ENCODE results near the gene KIF26B. TPM values are rescaled to one million over a fixed set of nuclear protein-coding genes. Genes with fewer than 3 reads are reported as not detected.

Gene KIF26B
- polyA plus RNA-seq, 1 of the 3 experiments (the other 2 are of a cell fraction) = 2.6 TPM

- Histone ChIP-seq H3K9ac (no peak overlapping the region), H3K79me2 (ENCODE audit: insufficient read depth) (no peaks in the 10 kb centered on the region), H3K36me3 (replicated peaks in 1 of 2; ENCODE audit: control insufficient read depth in 1 of 2, insufficient read depth in 2 of 2, low read length in 1 of 2) (peaks cover 3 to 14% of the 10 kb centered on the region in 2 experiments), H3K4me2 (no peak overlapping the region), H3K9me3 (no peaks in the 10 kb centered on the region), H3K27ac (ENCODE audit: low read depth in 2 of 2, low read length in 1 of 2) (no peak overlapping the region), H2AFZ (ENCODE audit: low read depth) (no peak overlapping the region), H4K20me1 (ENCODE audit: insufficient read depth) (no peaks in the 10 kb centered on the region), H3K9me2 (no peaks in the 10 kb centered on the region), H3F3A (replicated peaks; ENCODE audit: insufficient read depth) (no peaks in the 10 kb centered on the region), H3K27me3 (ENCODE audit: insufficient read depth) (no peaks in the 10 kb centered on the region), H3K4me3 (ENCODE audit: low read depth in 2 of 2, low read length in 1 of 2) (no peak overlapping the region), H3K4me1 (ENCODE audit: control insufficient read depth in 1 of 2, insufficient read depth in 2 of 2, low read depth in 1 of 2, low read length in 1 of 2) (peaks cover 0 to 19% of the 10 kb centered on the region in 2 experiments; a peak in 1 of 4 replicates)
- no peak for TF ChIP-seq POLR2AphosphoS5 (IDR thresholded peaks at IDR 0.05; ENCODE audit: low read depth, low read length)
- TF ChIP-seq TCF12 (IDR thresholded peaks at IDR 0.05) = no peak
- no peak for TF ChIP-seq RXRA (IDR thresholded peaks at IDR 0.05; ENCODE audit: borderline replicate concordance, low read depth)
- TF ChIP-seq CTCF (IDR thresholded peaks at IDR 0.05) = no peak
- TF ChIP-seq MAX (IDR thresholded peaks at IDR 0.05; ENCODE audit: low read depth) = no peak
- TF ChIP-seq CHD2 (IDR thresholded peaks at IDR 0.05; ENCODE audit: low read length, partially characterized antibody) = no peak
- no peak for TF ChIP-seq FOXM1 (IDR thresholded peaks at IDR 0.05; ENCODE audit: low read depth)
- TF ChIP-seq MXI1 (IDR thresholded peaks at IDR 0.05; ENCODE audit: low read depth, low read length) = no peak
- TF ChIP-seq NRF1 (IDR thresholded peaks at IDR 0.05; ENCODE audit: low read depth, low read length) = no peak
- TF ChIP-seq GABPA (IDR thresholded peaks at IDR 0.05; ENCODE audit: low read depth) = no peak
- no peak for TF ChIP-seq ZBTB33 (IDR thresholded peaks at IDR 0.05; ENCODE audit: borderline replicate concordance, low read depth)
- no peak for TF ChIP-seq IRF3 (IDR thresholded peaks at IDR 0.05; ENCODE audit: low read depth, low read length)
- TF ChIP-seq NFIC (IDR thresholded peaks at IDR 0.05; ENCODE audit: borderline replicate concordance) = no peak
- no peak for TF ChIP-seq FOXJ3 (CRISPR knock-in tag; IDR thresholded peaks at IDR 0.05)
- TF ChIP-seq MEF2A (IDR thresholded peaks at IDR 0.05; ENCODE audit: borderline replicate concordance, low read depth) = no peak
- no peak for TF ChIP-seq SIN3A (IDR thresholded peaks at IDR 0.05; ENCODE audit: borderline replicate concordance, low read depth, low read length)
- POLR2A ChIA-PET = no interaction called here
- no peak for DNase-seq
- CTCF ChIA-PET = interaction anchor here (1.3 kb wide), 1 partner anchor 235 kb away, joined by 3 read pairs; no protein-coding TSS in a partner anchor
- WGBS (ENCODE audit: low lambda C conversion rate) = 52% methylated on average over 1 of the region's 1 CpG
Measured at GRCh38 chr1:245390975-245391374, 236.2 kb downstream of the KIF26B start.

All from SK-N-SH (cell line).